HL-60/S4 treated with phorbol 12-myristate 13-acetate at 8.2 ng/mL for 4 days and 3 days (cell line): Measurements from ENCODE around the gene ZFR.

Source experiments
- in situ Hi-C: fragments of 300-500 bp; cut with MboI; formaldehyde crosslinking; loops from 2 replicates; pipeline ENCODE4 v1.15.0; 2022; ENCODE audit warnings: low sequenced_read_pairs

The ZFR gene

DNA sequence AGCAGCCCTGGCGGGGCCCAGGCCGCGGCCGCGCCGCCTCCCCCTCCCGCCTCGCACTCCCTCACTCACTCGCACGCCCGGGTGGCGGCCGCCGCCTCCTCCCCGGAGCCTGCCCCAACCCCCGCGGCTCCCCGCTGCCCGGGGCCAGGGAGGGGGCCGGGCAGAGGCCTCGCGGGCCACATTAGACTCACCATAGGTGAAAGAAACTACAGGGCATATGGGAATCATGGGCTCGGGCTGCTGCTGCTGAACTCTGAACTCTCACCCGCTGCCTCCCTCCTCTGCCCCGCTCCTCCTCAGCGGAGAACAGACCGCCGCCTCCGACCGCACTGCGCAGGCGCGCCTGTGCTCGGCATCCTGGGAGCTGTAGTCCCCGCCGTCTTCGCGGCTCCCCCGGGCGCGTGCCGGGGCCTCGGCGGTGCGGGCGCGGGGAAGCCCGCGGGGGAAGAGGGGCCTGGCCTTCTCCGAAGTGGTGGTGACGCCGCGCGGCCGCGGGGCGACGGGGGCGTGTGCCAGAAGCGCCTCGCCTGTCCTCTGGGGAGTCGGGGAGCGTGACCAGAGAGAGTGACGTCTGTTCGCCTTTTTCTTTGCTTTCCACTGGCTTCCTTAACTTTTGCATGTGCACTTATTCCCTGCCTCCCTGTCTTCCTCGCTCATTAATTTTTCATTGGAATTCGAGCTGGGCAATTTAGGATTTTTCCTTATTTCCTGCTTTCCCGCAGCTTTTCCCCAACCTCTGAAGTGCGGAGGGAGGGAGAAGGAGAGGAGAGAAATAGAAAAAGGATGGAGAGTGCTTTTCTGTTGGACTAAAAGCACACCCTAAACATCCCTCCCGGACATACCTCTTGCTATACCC lies at the start of gene ZFR:
Gene ZFR (minus strand): TSS at position 310 of the 856 bp plus-strand sequence. CDS start 82 bp downstream, at position 228.
- in situ Hi-C loops = no loop called here

GRCh38 chr5:32490972-32491557 lies 46.5 kb upstream of the ZFR start:
- in situ Hi-C loops = no loop called here

- in situ Hi-C loops = no loop called here
These were observed 45.4 kb upstream of the ZFR start for GRCh38 chr5:32489791-32490562.

- in situ Hi-C loops = no loop called here
These were observed 42.9 kb upstream of the ZFR start for GRCh38 chr5:32487424-32487823.

DNA sequence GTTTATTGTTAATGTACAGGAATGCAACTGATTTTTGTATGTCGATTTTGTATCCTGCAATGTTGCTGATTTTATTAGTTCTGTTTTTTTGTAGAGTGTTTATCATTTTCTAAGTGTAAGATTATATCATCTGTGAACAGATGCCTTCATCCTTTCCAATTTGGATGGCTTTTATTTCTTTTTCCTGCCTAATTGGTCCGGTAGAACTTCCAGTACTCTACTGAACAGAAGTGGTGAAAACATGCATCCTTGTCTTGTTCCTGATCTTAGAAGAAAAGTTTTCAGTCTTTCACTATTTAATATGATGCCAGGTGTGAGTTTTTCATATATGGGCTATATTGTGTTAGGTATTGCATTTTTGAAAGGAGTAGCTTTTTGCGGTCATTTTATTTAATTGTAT lies 42.5 kb upstream of the ZFR start:
- in situ Hi-C loops = no loop called here

DNA sequence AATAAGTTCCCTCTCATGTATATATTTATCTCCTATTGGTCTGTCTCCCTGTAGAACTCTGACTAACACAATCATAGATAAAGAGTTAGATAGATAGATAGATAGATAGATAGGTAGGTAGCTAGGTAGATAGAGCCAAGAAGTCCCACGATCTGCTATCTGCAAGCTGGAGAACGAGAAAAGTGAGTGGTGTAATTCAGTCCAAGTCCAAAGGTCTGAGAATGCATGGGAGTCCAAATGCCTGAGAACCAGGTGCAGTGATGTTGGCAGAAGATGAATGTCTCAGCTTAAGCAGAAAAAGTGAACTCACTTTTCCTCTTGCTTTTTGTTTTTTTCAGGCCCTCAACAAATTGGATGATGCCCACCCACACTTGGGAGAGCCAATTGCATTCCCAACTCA lies 37.7 kb upstream of the ZFR start:
- in situ Hi-C loops = no loop called here

GRCh38 chr5:32479096-32479495 lies 34.6 kb upstream of the ZFR start:
- in situ Hi-C loops = no loop called here

DNA sequence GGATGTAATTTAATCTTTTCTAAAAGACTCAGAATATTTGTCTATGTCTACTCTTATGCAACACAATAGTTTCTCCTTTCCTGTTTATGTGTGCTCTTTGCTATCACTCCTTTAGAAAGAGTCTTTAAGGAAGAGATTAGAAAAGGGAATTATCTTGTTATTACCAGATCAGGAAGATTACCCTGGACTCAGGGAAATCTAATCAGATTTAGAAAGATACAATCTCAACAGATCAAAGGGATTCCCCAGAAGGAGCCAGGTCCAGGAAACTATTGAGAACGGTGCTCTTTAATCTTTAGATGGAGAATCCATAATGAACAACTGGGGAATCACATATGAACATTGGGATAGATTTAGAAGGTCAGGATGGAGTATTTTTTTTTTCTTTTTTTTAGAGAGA lies 32.4 kb upstream of the ZFR start:
- in situ Hi-C loops = no loop called here

GRCh38 chr5:32475334-32476097 lies 31.0 kb upstream of the ZFR start:
- in situ Hi-C loops = no loop called here

DNA sequence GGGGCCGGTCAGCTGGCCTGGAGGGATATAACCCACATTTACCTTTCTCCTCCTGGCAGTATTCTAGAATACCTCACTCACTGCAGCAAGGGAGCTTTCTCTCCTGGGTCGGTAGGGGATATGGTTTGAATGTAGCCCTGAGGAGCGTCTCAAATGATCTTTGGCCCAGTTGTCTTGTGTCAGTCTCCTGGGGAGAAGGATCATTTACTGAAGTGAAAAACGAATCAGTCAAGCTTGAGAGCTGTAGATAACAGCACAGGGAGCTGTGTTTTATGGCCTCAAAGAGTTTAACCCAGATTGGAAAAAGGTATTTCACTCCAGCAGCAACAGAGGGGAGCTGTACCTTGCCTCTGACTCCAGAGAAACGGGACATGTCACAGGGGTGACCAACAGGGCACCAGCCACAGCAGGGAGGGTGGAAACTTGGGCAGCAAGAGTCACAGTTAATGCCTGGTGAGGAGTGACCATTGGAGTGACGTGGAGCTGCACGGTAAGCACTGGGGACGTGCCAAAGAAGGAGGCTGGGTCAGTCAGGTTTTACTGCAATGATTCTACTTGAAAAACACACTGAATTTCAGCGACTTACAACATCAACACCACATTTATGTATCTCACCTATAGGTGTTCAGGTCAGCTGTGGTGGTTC lies 29.8 kb upstream of the ZFR start:
- in situ Hi-C loops = no loop called here

DNA sequence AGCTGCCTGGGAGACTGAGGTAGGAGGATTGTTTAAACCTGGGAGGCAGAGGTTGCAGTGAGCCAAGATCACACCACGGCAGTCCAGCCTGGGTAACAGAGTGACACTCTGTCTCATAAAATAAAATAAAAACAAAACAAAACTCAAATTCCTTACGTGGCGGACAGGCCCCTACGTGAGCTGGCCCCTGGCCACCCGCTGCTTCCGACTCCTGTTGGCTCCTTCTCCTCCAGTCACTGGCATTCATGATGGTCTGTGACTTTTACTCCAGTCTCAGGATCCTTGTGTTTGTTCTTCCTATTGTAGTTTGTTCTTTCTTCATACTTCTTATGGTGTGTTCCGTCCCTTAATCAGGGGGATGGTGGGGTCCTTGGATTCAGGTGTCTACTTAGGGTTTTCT lies 28.5 kb upstream of the ZFR start:
- in situ Hi-C loops = no loop called here

- in situ Hi-C loops = no loop called here
These were observed 27.2 kb upstream of the ZFR start for GRCh38 chr5:32471784-32472183.

DNA sequence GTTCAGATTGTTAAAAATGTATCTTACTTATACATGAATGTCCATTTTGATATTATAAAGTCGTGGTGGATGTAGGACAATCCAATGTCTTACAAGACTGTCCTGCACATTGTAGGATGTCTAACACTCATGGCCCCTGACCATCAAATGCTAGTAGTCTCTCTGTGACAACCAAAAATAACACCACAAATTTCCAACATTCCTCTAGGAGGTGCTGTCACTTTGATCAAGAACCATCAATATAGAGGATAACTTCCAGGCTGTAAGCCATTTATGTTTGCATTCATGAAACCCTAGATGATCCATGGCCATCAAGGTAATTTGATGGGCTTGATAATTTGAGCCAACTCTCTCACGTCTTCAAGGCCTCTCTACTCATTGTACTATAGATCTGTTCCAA lies 20.5 kb upstream of the ZFR start:
- in situ Hi-C loops = no loop called here

DNA sequence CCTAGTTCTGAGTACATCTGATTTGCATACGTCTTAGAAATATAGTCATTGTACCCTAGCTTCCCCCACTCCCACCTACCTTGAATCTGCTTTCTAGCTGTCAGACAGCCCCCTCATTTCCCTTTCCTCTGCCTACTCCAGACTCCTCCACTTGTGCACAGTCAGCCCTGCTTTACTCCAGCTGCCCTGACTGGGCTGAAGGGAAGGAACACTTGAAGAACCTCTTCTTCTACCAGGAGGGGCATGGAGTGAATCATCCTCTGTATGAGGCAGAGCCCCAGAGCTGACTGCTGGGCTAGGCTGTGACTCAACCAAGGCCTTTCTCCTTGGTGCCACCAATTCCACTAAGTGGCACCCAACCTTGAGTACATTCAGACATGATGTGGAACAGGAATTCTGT lies 18.1 kb upstream of the ZFR start:
- in situ Hi-C loops = no loop called here

- in situ Hi-C loops = no loop called here
These were observed 17.0 kb upstream of the ZFR start for GRCh38 chr5:32461441-32462120.

DNA sequence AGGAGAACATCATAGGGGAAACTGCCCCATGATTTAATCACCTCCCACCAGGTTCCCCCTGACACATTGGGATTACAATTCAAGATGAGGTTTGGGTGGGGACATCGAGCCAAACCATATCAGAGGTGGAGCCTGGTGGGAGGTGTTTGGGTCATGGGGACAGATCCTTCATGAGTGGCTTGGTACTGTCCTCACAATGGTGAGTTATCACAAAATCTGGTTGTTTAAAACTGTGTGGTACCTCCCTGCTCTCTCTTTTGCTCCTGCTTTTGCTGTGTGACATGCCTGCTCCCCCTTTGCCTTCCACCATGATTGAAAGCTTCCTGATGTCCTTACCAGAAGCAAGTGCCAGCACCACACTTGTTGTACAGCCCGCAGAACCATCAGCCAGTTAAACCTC lies 16.2 kb upstream of the ZFR start:
- in situ Hi-C loops = no loop called here

DNA sequence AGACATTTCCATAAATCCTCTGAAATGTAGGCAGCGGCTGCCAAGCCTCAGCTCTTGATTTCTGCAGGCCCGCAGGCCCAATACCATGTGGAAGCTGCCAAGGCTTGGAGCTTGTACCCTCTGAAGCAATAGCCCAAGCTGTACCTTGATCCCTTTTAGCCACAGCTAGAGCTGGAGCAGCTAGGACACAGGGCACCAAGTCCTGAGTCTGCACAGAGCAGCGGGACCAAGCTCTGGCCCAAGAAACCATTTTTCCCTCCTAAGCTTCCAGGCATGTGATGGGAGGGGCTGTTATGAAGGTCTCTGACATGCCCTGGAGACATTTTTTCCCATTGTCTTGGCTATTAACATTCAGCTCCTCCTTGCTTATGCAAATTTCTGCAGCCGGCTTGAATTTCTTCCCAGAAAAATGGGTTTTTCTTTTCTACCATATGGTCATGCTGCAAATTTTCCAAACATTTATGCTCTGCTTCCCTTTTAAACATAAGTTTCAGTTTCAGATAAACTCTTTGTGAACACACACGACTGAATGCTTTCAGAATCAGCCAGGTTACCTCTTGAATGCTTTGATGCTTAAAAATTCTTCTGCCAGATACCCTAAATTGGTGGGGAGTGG lies 14.4 kb upstream of the ZFR start:
- in situ Hi-C loops = no loop called here

- in situ Hi-C loops = no loop called here
These were observed 10.8 kb upstream of the ZFR start for GRCh38 chr5:32455311-32455710.

GRCh38 chr5:32454821-32455220 lies 10.3 kb upstream of the ZFR start:
- in situ Hi-C loops = no loop called here

GRCh38 chr5:32453916-32454315 lies 9.4 kb upstream of the ZFR start:
- in situ Hi-C loops = no loop called here
